Stimulated activated CD4-positive, alpha-beta T cell treated with anti-CD3 and anti-CD28 coated beads, Interleukin-12 subunit alpha, Interleukin-12 subunit beta, amount 100 ng/mL, for 24 hours (primary cell): ENCODE data around the gene UBAP1L.
"Not testable (repeated sequence)": the region's sequence is repeated elsewhere in the genome, so short reads cannot be mapped to it uniquely, and the experiment has no call there.

Source experiments
- DNase-seq, 2 experiments: peaks; one replicate each; pipeline ENCODE4 v3.0.0-alpha.2; 2020; ENCODE audit warnings: low read depth in 2 of 2

UBAP1L gene

GRCh38 chr15:65044724-65045481, 70.1 kb downstream of the UBAP1L start, which contains the start of gene SLC51B:
Gene SLC51B, plus strand, starts transcription at chr15:65045387. Its CDS starts 4,618 bp downstream, at chr15:65050005.
- DNase-seq: no peak

GRCh38 chr15:65044218-65044617, 70.8 kb downstream of the UBAP1L start:
- DNase-seq: not testable (repeated sequence)

GRCh38 chr15:65042776-65043327, 72.1 kb downstream of the UBAP1L start:
- no peak for DNase-seq
